ENCODE results near the gene EIF2D. TPM values are rescaled to one million over a fixed set of nuclear protein-coding genes. Genes with fewer than 3 reads are reported as not detected.

The EIF2D gene
- total and polyA plus RNA-seq, 9 of the 15 experiments (the other 6 are each of a cell fraction or from before 2014, with no cell fraction given): 81.1 to 138 (median 93.9) TPM

- TF ChIP-seq HMBOX1 (IDR thresholded peaks at IDR 0.05): no peak
- no peak for TF ChIP-seq SMAD1 (IDR thresholded peaks at IDR 0.05; ENCODE audit: low read depth, low read length, partially characterized antibody)
- TF ChIP-seq RNF2 (IDR thresholded peaks at IDR 0.05): peak; percentile 92; the same call in 1 of the 2 replicates
- peak; percentile 49; the same call in 1 of the 2 replicates for TF ChIP-seq DPF2 (IDR thresholded peaks at IDR 0.05)
- TF ChIP-seq TEAD1 (CRISPR knock-in tag; IDR thresholded peaks at IDR 0.05): peak; percentile 8 to 49; a peak in 2 of 4 replicates
- peak; percentile 67; the same call in 1 of the 2 replicates for TF ChIP-seq GTF2E2 (tag; IDR thresholded peaks at IDR 0.05)
- TF ChIP-seq CLOCK (CRISPR knock-in tag; IDR thresholded peaks at IDR 0.05; ENCODE audit: borderline replicate concordance): 0 out of 2 replicates have a peak, but pooled peaks have one; percentile 53
- TF ChIP-seq, protein P1, sequence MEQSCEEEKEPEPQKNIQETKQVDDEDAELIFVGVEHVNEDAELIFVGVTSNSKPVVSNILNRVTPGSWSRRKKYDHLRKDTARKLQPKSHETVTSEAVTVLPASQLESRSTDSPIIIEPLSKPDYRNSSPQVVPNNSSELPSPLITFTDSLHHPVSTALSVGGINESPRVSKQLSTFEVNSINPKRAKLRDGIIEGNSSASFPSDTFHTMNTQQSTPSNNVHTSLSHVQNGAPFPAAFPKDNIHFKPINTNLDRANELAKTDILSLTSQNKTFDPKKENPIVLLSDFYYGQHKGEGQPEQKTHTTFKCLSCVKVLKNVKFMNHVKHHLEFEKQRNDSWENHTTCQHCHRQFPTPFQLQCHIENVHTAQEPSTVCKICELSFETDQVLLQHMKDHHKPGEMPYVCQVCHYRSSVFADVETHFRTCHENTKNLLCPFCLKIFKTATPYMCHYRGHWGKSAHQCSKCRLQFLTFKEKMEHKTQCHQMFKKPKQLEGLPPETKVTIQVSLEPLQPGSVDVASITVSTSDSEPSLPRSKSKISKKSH (CRISPR knock-in tag; IDR thresholded peaks at IDR 0.05): no peak
- TF ChIP-seq, protein P2, sequence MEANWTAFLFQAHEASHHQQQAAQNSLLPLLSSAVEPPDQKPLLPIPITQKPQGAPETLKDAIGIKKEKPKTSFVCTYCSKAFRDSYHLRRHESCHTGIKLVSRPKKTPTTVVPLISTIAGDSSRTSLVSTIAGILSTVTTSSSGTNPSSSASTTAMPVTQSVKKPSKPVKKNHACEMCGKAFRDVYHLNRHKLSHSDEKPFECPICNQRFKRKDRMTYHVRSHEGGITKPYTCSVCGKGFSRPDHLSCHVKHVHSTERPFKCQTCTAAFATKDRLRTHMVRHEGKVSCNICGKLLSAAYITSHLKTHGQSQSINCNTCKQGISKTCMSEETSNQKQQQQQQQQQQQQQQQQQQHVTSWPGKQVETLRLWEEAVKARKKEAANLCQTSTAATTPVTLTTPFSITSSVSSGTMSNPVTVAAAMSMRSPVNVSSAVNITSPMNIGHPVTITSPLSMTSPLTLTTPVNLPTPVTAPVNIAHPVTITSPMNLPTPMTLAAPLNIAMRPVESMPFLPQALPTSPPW (CRISPR knock-in tag; IDR thresholded peaks at IDR 0.05): peak; percentile 94
- peak; percentile 55 for TF ChIP-seq TBP (optimal IDR thresholded peaks at IDR 0.05; ENCODE audit: low read depth, low read length)
- TF ChIP-seq, protein P3, sequence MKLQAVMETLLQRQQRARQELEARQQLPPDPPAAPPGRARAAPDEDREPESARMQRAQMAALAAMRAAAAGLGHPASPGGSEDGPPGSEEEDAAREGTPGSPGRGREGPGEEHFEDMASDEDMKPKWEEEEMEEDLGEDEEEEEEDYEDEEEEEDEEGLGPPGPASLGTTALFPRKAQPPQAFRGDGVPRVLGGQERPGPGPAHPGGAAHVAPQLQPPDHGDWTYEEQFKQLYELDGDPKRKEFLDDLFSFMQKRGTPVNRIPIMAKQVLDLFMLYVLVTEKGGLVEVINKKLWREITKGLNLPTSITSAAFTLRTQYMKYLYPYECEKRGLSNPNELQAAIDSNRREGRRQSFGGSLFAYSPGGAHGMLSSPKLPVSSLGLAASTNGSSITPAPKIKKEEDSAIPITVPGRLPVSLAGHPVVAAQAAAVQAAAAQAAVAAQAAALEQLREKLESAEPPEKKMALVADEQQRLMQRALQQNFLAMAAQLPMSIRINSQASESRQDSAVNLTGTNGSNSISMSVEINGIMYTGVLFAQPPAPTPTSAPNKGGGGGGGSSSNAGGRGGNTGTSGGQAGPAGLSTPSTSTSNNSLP (IDR thresholded peaks at IDR 0.05; ENCODE audit: borderline replicate concordance, low read depth, low read length): no peak
- TF ChIP-seq STAT5B (CRISPR knock-in tag; IDR thresholded peaks at IDR 0.05): no peak
- no peak for TF ChIP-seq SIN3B (IDR thresholded peaks at IDR 0.05; ENCODE audit: low read depth)
- TF ChIP-seq POLR3A (IDR thresholded peaks at IDR 0.05; ENCODE audit: borderline replicate concordance, extremely low read depth, insufficient read depth, insufficient read length): no peak
- no peak for TF ChIP-seq PREB (CRISPR knock-in tag; IDR thresholded peaks at IDR 0.05)
- TF ChIP-seq LEF1 (IDR thresholded peaks at IDR 0.05): peak; percentile 60
These were observed 55.3 kb downstream of the EIF2D start (continued) for GRCh38 chr1:206556750-206557635.
